HepG2 (cell line): ENCODE measurements around the gene OCSTAMP. TPM values are rescaled to one million over a fixed set of nuclear protein-coding genes. Genes with fewer than 3 reads are reported as not detected.

ENCODE experiments used
- ARNT2 ChIP-seq: sonication (generic); formaldehyde crosslinking; IDR thresholded peaks from 2 replicates; pipeline ENCODE4 v1.8.0; 2022; ENCODE audit warnings: mild to moderate bottlenecking, low read depth, missing genetic modification reagents, moderate library complexity
- BRCA1 ChIP-seq: sonication (generic); formaldehyde crosslinking; IDR thresholded peaks from 2 replicates; pipeline ENCODE4 v1.4.0; 2020; ENCODE audit warnings: missing genetic modification reagents
- CBX2 ChIP-seq, 2 experiments: fragments of 200-600 bp in 1 of 2; sonication (generic); formaldehyde crosslinking in 1 of 2; IDR thresholded peaks; 2 replicates each; pipeline versions ENCODE4 v1.7.0 to v1.8.1; 2018 to 2022; ENCODE audit warnings: low read depth in 2 of 2, low read length in 1 of 2, mild to moderate bottlenecking in 1 of 2, missing genetic modification reagents in 1 of 2
- CEBPZ ChIP-seq: IDR thresholded peaks from 2 replicates; pipeline ENCODE4 v1.6.1; 2012; ENCODE audit warnings: low read length, improper control_type of control experiment
- CENPX ChIP-seq: sonication (generic); formaldehyde crosslinking; IDR thresholded peaks from 2 replicates; pipeline ENCODE4 v1.9.0; 2021; ENCODE audit warnings: mild to moderate bottlenecking, missing genetic modification reagents, moderate library complexity
- ELF4 ChIP-seq: sonication (generic); formaldehyde crosslinking; IDR thresholded peaks from 2 replicates; pipeline ENCODE4 v1.5.0; 2020; ENCODE audit warnings: missing genetic modification reagents, mild to moderate bottlenecking, moderate library complexity, borderline replicate concordance
- EP300 ChIP-seq, 3 experiments: sonication (generic) in 1 of 3; formaldehyde crosslinking in 1 of 3; IDR thresholded peaks; 2 replicates each; pipeline versions ENCODE4 v1.5.1 to v1.6.1; 2011 to 2020; ENCODE audit warnings: low read depth in 2 of 3, low read length in 2 of 3, borderline replicate concordance in 1 of 3, improper control_type of control experiment in 1 of 3, mild to moderate bottlenecking in 1 of 3, missing genetic modification reagents in 1 of 3, moderate library complexity in 1 of 3
- HNF4A ChIP-seq: sonication (generic); formaldehyde crosslinking; IDR thresholded peaks from 2 replicates; pipeline ENCODE4 v1.4.0; 2020; ENCODE audit warnings: missing genetic modification reagents
- LBX2 ChIP-seq: sonication (generic); formaldehyde crosslinking; IDR thresholded peaks from 2 replicates; pipeline ENCODE4 v1.5.0; 2020; ENCODE audit warnings: missing genetic modification reagents, mild to moderate bottlenecking, borderline replicate concordance
- MYPOP ChIP-seq: sonication (generic); formaldehyde crosslinking; IDR thresholded peaks from 2 replicates; pipeline ENCODE4 v1.8.1; 2023; ENCODE audit warnings: mild to moderate bottlenecking, moderate library complexity, missing genetic modification reagents
- REL ChIP-seq: sonication (generic); formaldehyde crosslinking; conservative IDR thresholded peaks from 2 replicates; pipeline ENCODE4 v1.8.0; 2022; ENCODE audit warnings: mild to moderate bottlenecking, missing genetic modification reagents, moderate library complexity
- TCF12 ChIP-seq, 2 experiments: fragments of 450-650 bp in 1 of 2; sonication (generic) in 1 of 2; formaldehyde crosslinking in 1 of 2; IDR thresholded peaks; 2 replicates each; pipeline versions ENCODE4 v1.6.1 to v1.8.0; 2017 to 2022; ENCODE audit warnings: antibody characterized with exemption in 1 of 2, mild to moderate bottlenecking in 1 of 2, missing genetic modification reagents in 1 of 2, moderate library complexity in 1 of 2
- U2AF2 ChIP-seq: fragments of 200-400 bp; formaldehyde crosslinking; IDR thresholded peaks from 2 replicates; pipeline ENCODE4 v1.6.1; 2017; ENCODE audit warnings: low read depth, mild to moderate bottlenecking, low read length
- ZFP36L1 ChIP-seq: sonication (generic); formaldehyde crosslinking; IDR thresholded peaks from 2 replicates; pipeline ENCODE4 v1.8.0; 2022; ENCODE audit warnings: mild to moderate bottlenecking, missing genetic modification reagents, moderate library complexity
- ZFP41 ChIP-seq: sonication (generic); formaldehyde crosslinking; IDR thresholded peaks from 2 replicates; pipeline ENCODE4 v1.4.0; 2020; ENCODE audit warnings: mild to moderate bottlenecking, missing genetic modification reagents, borderline replicate concordance
- ZNF17 ChIP-seq: sonication (generic); formaldehyde crosslinking; IDR thresholded peaks from 2 replicates; pipeline ENCODE4 v1.5.0; 2020; ENCODE audit warnings: mild to moderate bottlenecking, missing genetic modification reagents
- ZNF883 ChIP-seq: sonication (generic); formaldehyde crosslinking; IDR thresholded peaks from 2 replicates; pipeline ENCODE4 v1.5.1; 2020; ENCODE audit warnings: mild to moderate bottlenecking, missing genetic modification reagents; ENCODE audit errors: not compliant biosample characterization
- polyA plus RNA-seq, 8 experiments: library from polyadenylated mRNA; depleted of rRNA in 3 of 8; stranded (reverse) in 7 of 8; unstranded in 1 of 8; fragments of >200 nt; fragmentation: Illumina TruSeq in 4 of 8; extraction: Trizol in 4 of 8; gene quantifications; 2 replicates each; pipeline versions ENCODE4 v1.2.1 to v1.2.3, GENCODE V29; 2011 to 2016; ENCODE audit warnings: low read depth in 4 of 8, missing spikeins in 1 of 8, mixed read lengths in 1 of 8; ENCODE audit not compliant: insufficient read depth in 1 of 8
- total RNA-seq, 5 experiments: library from RNA; depleted of rRNA; stranded (reverse); fragments of >200 nt; fragmentation: Illumina TruSeq; extraction: Trizol; gene quantifications; 2 replicates each; pipeline ENCODE4 v1.2.3, GENCODE V29; 2016; ENCODE audit warnings: low read depth in 1 of 5
- TF ChIP-seq, protein P1 (sequence below): sonication (generic); formaldehyde crosslinking; IDR thresholded peaks from 2 replicates; pipeline ENCODE4 v1.5.0; 2020; ENCODE audit warnings: mild to moderate bottlenecking, missing genetic modification reagents
- TF ChIP-seq, protein P2 (sequence below): sonication (generic); formaldehyde crosslinking; IDR thresholded peaks from 2 replicates; pipeline ENCODE4 v1.4.0; 2020; ENCODE audit warnings: missing genetic modification reagents

Gene OCSTAMP
- total and polyA plus RNA-seq, 2 of the 13 experiments (the other 11 are each of a cell fraction or from before 2014, with no cell fraction given): not detected

DNA sequence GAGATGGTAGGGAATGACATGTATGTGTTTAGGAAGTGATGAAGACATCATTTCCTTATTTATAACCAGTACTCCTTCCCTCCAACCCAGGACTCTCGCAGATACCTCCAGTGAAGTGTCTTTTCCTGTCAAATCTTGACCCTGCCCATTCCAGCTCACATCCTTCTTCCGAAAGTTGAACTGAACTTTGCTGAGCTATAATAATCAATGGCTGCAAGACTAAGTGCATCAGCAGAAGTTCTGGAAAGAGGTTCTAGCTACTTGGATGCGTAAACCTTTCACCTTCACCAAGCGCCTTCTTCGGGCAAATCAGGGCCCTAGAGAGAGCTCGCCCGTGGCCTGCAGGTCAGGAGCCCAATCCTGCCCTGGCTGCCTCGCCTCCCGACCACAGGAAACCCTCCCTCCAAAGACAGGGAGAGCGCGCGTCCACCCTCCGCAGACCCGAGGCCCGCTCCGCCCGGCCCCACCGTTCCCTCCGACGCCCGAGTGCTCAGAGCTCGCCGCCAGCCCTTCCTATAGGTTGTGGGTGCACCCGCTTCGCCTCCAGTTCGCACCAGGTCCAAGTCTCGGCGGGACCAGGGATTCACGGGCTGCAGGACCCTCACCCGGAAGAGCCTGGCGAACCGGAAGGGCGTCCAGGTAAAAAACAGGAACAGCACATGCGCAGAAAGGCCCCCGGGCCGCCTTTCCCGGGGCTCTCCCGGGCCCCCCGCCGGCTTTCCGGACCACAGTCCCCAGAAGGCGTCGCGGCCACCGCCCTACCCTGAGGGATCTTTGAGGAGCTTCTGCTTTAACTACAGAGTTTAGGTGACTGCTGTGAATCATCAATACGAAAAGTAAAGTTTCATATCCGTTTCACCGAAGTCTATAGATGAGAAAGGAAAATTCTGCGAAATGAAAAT lies 37.3 kb downstream of the OCSTAMP start, which contains the start of gene ZNF334 (continued):
- TF ChIP-seq ZFP36L1 (0 out of 2 replicates have a peak, but pooled peaks have one; percentile 53), CBX2 (IDR thresholded peaks at IDR 0.05; ENCODE audit: low read depth, low read length) (no peak), CBX2 (CRISPR knock-in tag; IDR thresholded peaks at IDR 0.05; ENCODE audit: low read depth) (no peak), LBX2 (no peak), ZFP41 (CRISPR knock-in tag) (no peak), MYPOP (CRISPR knock-in tag) (no peak), REL (CRISPR knock-in tag) (no peak), ARNT2 (CRISPR knock-in tag) (no peak), CEBPZ (no peak), ELF4 (0 out of 2 replicates have a peak, but pooled peaks have one; percentile 22), TCF12 (IDR thresholded peaks at IDR 0.05) (no peak), TCF12 (CRISPR knock-in tag; IDR thresholded peaks at IDR 0.05) (no peak), BRCA1 (CRISPR knock-in tag) (no peak), ZNF17 (CRISPR knock-in tag) (no peak), HNF4A (CRISPR knock-in tag) (peak; percentile 35; the same call in 1 of the 2 replicates), EP300 (IDR thresholded peaks at IDR 0.05; ENCODE audit: low read depth in 2 of 2, low read length in 2 of 2) (no peak), EP300 (CRISPR knock-in tag; IDR thresholded peaks at IDR 0.05; ENCODE audit: borderline replicate concordance) (no peak), CENPX (CRISPR knock-in tag) (no peak), U2AF2 (no peak), ZNF883 (CRISPR knock-in tag) (peak; percentile 36)
- TF ChIP-seq, protein P1, sequence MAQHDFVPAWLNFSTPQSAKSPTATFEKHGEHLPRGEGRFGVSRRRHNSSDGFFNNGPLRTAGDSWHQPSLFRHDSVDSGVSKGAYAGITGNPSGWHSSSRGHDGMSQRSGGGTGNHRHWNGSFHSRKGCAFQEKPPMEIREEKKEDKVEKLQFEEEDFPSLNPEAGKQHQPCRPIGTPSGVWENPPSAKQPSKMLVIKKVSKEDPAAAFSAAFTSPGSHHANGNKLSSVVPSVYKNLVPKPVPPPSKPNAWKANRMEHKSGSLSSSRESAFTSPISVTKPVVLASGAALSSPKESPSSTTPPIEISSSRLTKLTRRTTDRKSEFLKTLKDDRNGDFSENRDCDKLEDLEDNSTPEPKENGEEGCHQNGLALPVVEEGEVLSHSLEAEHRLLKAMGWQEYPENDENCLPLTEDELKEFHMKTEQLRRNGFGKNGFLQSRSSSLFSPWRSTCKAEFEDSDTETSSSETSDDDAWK: no peak
- TF ChIP-seq, protein P2, sequence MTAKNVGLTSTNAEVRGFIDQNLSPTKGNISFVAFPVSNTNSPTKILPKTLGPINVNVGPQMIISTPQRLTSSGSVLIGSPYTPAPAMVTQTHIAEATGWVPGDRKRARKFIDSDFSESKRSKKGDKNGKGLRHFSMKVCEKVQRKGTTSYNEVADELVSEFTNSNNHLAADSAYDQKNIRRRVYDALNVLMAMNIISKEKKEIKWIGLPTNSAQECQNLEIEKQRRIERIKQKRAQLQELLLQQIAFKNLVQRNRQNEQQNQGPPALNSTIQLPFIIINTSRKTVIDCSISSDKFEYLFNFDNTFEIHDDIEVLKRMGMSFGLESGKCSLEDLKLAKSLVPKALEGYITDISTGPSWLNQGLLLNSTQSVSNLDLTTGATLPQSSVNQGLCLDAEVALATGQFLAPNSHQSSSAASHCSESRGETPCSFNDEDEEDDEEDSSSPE: peak; percentile 47; the same call in 1 of the 2 replicates
